DND-41 (cell line): Measurements from ENCODE around the gene CNTN3.

ENCODE experiments used
- ATAC-seq: fragments of 200-7000 bp; cut with Tn5 transposase; 3 replicates; pipeline ENCODE4 v1.9.1; 2021; ENCODE audit warnings: low read depth; ENCODE audit not compliant: insufficient read depth
- DNase-seq: peaks from one replicate; pipeline ENCODE4 v3.0.0-alpha.2; 2020
- H2AFZ ChIP-seq: 2 replicates; pipeline ENCODE4 v1.6.0; 2012; ENCODE audit warnings: low read depth, low read length
- H3K27ac ChIP-seq: 2 replicates; pipeline ENCODE4 v1.5.1; 2012; ENCODE audit warnings: low read length, inconsistent platforms
- H3K27me3 ChIP-seq: fragments of 200-600 bp; sonication (generic); 2 replicates; pipeline ENCODE4 v1.6.0; 2012; ENCODE audit warnings: low read length, mild to moderate bottlenecking, inconsistent platforms; ENCODE audit not compliant: insufficient read depth, poor library complexity
- H3K36me3 ChIP-seq: 2 replicates; pipeline ENCODE4 v1.5.1; 2012; ENCODE audit warnings: low read length, inconsistent platforms; ENCODE audit not compliant: insufficient read depth
- H3K4me1 ChIP-seq: 2 replicates; pipeline ENCODE4 v1.5.1; 2012; ENCODE audit warnings: mild to moderate bottlenecking, low read length; ENCODE audit not compliant: insufficient read depth
- H3K4me2 ChIP-seq: 2 replicates; pipeline ENCODE4 v1.6.0; 2012; ENCODE audit warnings: mild to moderate bottlenecking, moderate library complexity, low read length, inconsistent platforms; ENCODE audit not compliant: insufficient read depth
- H3K4me3 ChIP-seq, 2 experiments: fragments of 200-600 bp in 1 of 2; shearing (Covaris generic) in 1 of 2; 2 replicates each; pipeline ENCODE4 v1.5.1; 2012 to 2016; ENCODE audit warnings: inconsistent platforms in 2 of 2, low read length in 2 of 2, mild to moderate bottlenecking in 2 of 2, low read depth in 1 of 2, moderate library complexity in 1 of 2
- H3K79me2 ChIP-seq: 2 replicates; pipeline ENCODE4 v1.6.0; 2012; ENCODE audit warnings: low read length, inconsistent platforms; ENCODE audit not compliant: insufficient read depth
- H3K9ac ChIP-seq: 2 replicates; pipeline ENCODE4 v1.6.0; 2012; ENCODE audit warnings: low read depth, mild to moderate bottlenecking, inconsistent platforms, low read length, moderate library complexity
- H3K9me3 ChIP-seq: 2 replicates; pipeline ENCODE4 v1.5.1; 2012; ENCODE audit warnings: low read length, moderate library complexity, mild to moderate bottlenecking, inconsistent platforms; ENCODE audit not compliant: insufficient read depth, severe bottlenecking
- H4K20me1 ChIP-seq: 2 replicates; pipeline ENCODE4 v1.6.0; 2012; ENCODE audit warnings: low read length; ENCODE audit not compliant: insufficient read depth
- EZH2 ChIP-seq: IDR thresholded peaks from 3 replicates; pipeline ENCODE4 v1.6.1; 2012; ENCODE audit warnings: borderline replicate concordance, low read depth, mild to moderate bottlenecking, moderate library complexity, low read length, inconsistent platforms; ENCODE audit not compliant: severe bottlenecking
- TF ChIP-seq, protein P1 (sequence below): IDR thresholded peaks from 2 replicates; pipeline ENCODE4 v1.5.1; 2012; ENCODE audit warnings: borderline replicate concordance, low read length, moderate library complexity, mild to moderate bottlenecking; ENCODE audit not compliant: poor library complexity, severe bottlenecking; ENCODE audit errors: extremely low read depth

The CNTN3 gene

DNA sequence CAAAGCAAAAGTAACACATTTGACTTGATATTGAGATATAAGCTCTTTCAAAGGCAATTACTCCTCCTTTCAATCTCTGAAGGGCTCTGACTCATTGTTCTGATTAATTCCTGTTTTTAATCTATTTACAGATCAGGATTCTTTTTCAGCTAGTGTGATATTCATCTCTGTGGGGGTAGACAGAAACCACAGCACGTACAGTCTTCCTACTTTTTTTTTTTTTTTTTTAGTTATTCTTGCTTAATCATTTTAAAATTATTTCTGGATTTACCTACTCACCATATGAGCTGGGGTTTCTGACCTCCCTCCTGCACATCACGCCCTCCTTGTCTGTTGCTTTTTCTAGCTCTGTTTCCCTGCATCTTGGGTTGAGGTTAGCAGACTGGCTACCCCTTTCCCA lies 1.4 kb downstream of the CNTN3 start:
- no peak for DNase-seq
- no peak overlapping the region for H3K4me3 ChIP-seq
- no peak overlapping the region for H3K27ac ChIP-seq
- no peaks in the 10 kb centered on the region for H3K27me3 ChIP-seq
- no peaks in the 10 kb centered on the region for H3K36me3 ChIP-seq
- no peak for ATAC-seq
- H4K20me1 ChIP-seq: no peaks in the 10 kb centered on the region
- no peaks in the 10 kb centered on the region for H3K9me3 ChIP-seq
- TF ChIP-seq EZH2: no peak
- H2AFZ ChIP-seq: no peak overlapping the region
- no peak overlapping the region for H3K4me2 ChIP-seq
- H3K9ac ChIP-seq: no peak overlapping the region
- no peaks in the 10 kb centered on the region for H3K4me1 ChIP-seq
- no peaks in the 10 kb centered on the region for H3K79me2 ChIP-seq

DNA sequence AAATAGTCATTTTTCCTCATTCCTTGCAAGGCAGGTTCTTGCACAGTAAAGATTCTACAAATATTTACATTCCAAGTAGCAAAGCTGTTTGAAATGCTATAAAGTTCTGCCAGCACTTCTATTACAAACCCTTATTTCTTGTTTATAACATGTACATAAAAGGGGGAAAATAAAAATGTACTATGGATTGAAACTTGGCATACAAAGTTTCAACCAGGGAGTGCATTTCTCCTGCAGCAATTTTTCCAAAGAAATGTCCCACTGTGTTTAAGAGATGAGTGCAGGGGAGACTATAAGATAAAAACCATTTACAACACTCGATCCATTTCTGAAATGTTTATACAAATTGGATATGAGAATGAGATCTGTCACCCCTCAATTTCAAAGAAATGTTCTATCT lies 3.3 kb downstream of the CNTN3 start:
- no peak overlapping the region for H3K9ac ChIP-seq
- H3K4me3 ChIP-seq: no peak overlapping the region
- no peaks in the 10 kb centered on the region for H3K9me3 ChIP-seq
- no peak overlapping the region for H2AFZ ChIP-seq
- H4K20me1 ChIP-seq: no peaks in the 10 kb centered on the region
- H3K79me2 ChIP-seq: no peaks in the 10 kb centered on the region
- H3K36me3 ChIP-seq: no peaks in the 10 kb centered on the region
- H3K27ac ChIP-seq: no peak overlapping the region
- no peaks in the 10 kb centered on the region for H3K27me3 ChIP-seq
- no peak for TF ChIP-seq EZH2
- TF ChIP-seq, protein P1, sequence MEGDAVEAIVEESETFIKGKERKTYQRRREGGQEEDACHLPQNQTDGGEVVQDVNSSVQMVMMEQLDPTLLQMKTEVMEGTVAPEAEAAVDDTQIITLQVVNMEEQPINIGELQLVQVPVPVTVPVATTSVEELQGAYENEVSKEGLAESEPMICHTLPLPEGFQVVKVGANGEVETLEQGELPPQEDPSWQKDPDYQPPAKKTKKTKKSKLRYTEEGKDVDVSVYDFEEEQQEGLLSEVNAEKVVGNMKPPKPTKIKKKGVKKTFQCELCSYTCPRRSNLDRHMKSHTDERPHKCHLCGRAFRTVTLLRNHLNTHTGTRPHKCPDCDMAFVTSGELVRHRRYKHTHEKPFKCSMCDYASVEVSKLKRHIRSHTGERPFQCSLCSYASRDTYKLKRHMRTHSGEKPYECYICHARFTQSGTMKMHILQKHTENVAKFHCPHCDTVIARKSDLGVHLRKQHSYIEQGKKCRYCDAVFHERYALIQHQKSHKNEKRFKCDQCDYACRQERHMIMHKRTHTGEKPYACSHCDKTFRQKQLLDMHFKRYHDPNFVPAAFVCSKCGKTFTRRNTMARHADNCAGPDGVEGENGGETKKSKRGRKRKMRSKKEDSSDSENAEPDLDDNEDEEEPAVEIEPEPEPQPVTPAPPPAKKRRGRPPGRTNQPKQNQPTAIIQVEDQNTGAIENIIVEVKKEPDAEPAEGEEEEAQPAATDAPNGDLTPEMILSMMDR: no peak
- no peak for ATAC-seq
- DNase-seq: no peak
- H3K4me2 ChIP-seq: no peak overlapping the region
- no peaks in the 10 kb centered on the region for H3K4me1 ChIP-seq

DNA sequence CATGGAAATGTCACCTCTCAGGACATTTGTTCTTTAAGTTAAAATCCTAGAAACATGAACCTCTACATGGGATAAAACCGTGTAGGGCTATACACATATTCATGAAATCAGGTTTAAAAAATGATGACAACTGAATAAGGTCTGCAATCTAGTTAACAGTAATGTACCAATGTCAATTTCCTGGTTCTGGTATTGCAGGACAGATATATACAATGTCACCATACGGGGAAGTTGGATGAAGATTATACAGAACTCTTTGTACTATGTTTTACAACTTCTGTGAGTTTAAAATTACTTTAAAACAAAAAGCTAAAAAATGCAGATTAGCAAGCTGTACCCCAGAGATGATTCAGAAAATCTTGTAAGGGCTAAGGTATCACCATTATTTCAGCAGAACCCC lies 6.7 kb downstream of the CNTN3 start:
- Histone ChIP-seq H3K36me3 (no peaks in the 10 kb centered on the region), H3K4me2 (no peak overlapping the region), H3K27ac (no peak overlapping the region), H4K20me1 (no peaks in the 10 kb centered on the region), H2AFZ (no peak overlapping the region), H3K27me3 (no peaks in the 10 kb centered on the region), H3K79me2 (no peaks in the 10 kb centered on the region), H3K9me3 (no peaks in the 10 kb centered on the region), H3K4me3 (no peak overlapping the region), H3K9ac (no peak overlapping the region), H3K4me1 (no peaks in the 10 kb centered on the region)
- TF ChIP-seq, protein P1: no peak
- TF ChIP-seq EZH2: no peak
- ATAC-seq (no peak), DNase-seq (no peak)

DNA sequence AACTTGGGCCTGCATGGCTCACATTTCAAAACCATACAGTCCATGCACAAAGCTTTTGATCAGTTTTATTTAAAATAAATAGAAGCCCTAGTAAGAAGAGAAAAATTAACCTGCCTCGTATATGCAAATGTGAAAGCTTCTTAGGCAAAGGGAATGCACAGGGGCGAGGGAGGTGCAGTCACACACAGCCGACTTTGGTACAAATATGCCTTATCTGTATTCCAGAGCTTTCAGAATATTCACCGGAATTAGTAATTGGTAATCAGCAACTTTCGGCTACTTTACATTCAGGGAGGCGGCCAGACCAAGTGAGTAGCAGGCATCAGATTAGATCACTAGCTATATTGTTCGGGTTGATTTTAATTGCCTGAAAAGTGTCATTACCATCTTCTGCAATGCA lies 7.5 kb downstream of the CNTN3 start:
- no peak overlapping the region for H3K4me2 ChIP-seq
- TF ChIP-seq, protein P1: no peak
- TF ChIP-seq EZH2: no peak
- no peak overlapping the region for H3K9ac ChIP-seq
- no peak overlapping the region for H2AFZ ChIP-seq
- DNase-seq (no peak), ATAC-seq (no peak)
- no peaks in the 10 kb centered on the region for H3K4me1 ChIP-seq
- H3K36me3 ChIP-seq: no peaks in the 10 kb centered on the region
- no peak overlapping the region for H3K4me3 ChIP-seq
- H3K79me2 ChIP-seq: no peaks in the 10 kb centered on the region
- no peak overlapping the region for H3K27ac ChIP-seq
- H4K20me1 ChIP-seq: no peaks in the 10 kb centered on the region
- no peaks in the 10 kb centered on the region for H3K9me3 ChIP-seq
- H3K27me3 ChIP-seq: no peaks in the 10 kb centered on the region
